HEK293 (cell line): ENCODE results near the gene CABLES2.

Experiments used
- CTCF ChIA-PET: fragments of 350-600 bp; formaldehyde crosslinking; extraction: SDS; loops from one replicate; lab custom pipeline; 2021; ENCODE audit warnings: antibody characterized with exemption; lab: Yijun Ruan, JAX
- POLR2A ChIA-PET: fragments of 300-600 bp; formaldehyde crosslinking; extraction: SDS; loops from one replicate; lab custom pipeline; 2020; ENCODE audit warnings: antibody characterized with exemption, inconsistent platforms; lab: Yijun Ruan, JAX
- H3K27ac ChIP-seq: fragments of 200-500 bp; sonication (Bioruptor generic); 2 replicates; pipeline ENCODE4 v1.5.1; 2014; ENCODE audit warnings: low read depth, low read length, control low read depth, inconsistent platforms; ENCODE audit errors: extremely low read depth
- H3K36me3 ChIP-seq, 2 experiments: fragments of 200-500 bp in 1 of 2; sonication (Bioruptor generic) in 1 of 2; 1 replicate in 1 of 2; 2 replicates in 1 of 2; pipeline ENCODE4 v1.5.1; 2014 to 2017; ENCODE audit warnings: inconsistent platforms in 2 of 2, low read length in 2 of 2; ENCODE audit not compliant: control insufficient read depth in 2 of 2, insufficient read depth in 1 of 2
- H3K4me1 ChIP-seq: fragments of 200-500 bp; sonication (Bioruptor generic); 2 replicates; pipeline ENCODE4 v1.5.1; 2014; ENCODE audit warnings: mild to moderate bottlenecking, low read length, inconsistent platforms; ENCODE audit not compliant: control insufficient read depth, insufficient read depth
- H3K4me3 ChIP-seq: 2 replicates; pipeline ENCODE4 v1.5.1; 2011; ENCODE audit warnings: low read depth, mild to moderate bottlenecking, control low read depth, low read length, moderate library complexity
- H3K9me3 ChIP-seq: fragments of 200-500 bp; sonication (Bioruptor generic); 2 replicates; pipeline ENCODE4 v1.5.1; 2014; ENCODE audit warnings: low read depth, low read length, inconsistent platforms; ENCODE audit not compliant: control insufficient read depth, insufficient read depth
- BCL11A ChIP-seq: fragments of 450-650 bp; formaldehyde crosslinking; IDR thresholded peaks from 2 replicates; pipeline ENCODE4 v1.5.1; 2016; ENCODE audit warnings: low read depth, missing biosample characterization, missing genetic modification characterization
- GLI2 ChIP-seq: fragments of 450-650 bp; formaldehyde crosslinking; IDR thresholded peaks from 2 replicates; pipeline ENCODE4; 2017; ENCODE audit warnings: missing biosample characterization, missing genetic modification characterization, low read depth, borderline replicate concordance
- GLIS1 ChIP-seq: fragments of 450-650 bp; formaldehyde crosslinking; IDR thresholded peaks from 2 replicates; pipeline ENCODE4 v1.5.1; 2016; ENCODE audit warnings: missing biosample characterization, missing genetic modification characterization
- GLIS2 ChIP-seq: fragments of 450-650 bp; formaldehyde crosslinking; IDR thresholded peaks from 2 replicates; pipeline ENCODE4 v1.5.1; 2016; ENCODE audit warnings: missing biosample characterization, missing genetic modification characterization
- HOXD13 ChIP-seq: sonication (generic); formaldehyde crosslinking; IDR thresholded peaks from 2 replicates; pipeline ENCODE4 v1.8.0; 2022; ENCODE audit warnings: missing genetic modification reagents, borderline replicate concordance
- IKZF3 ChIP-seq: fragments of 450-650 bp; IDR thresholded peaks from 2 replicates; pipeline ENCODE4 v1.5.0; 2018; ENCODE audit warnings: missing biosample characterization, mild to moderate bottlenecking, missing genetic modification characterization, moderate library complexity
- KLF1 ChIP-seq: fragments of 450-650 bp; formaldehyde crosslinking; IDR thresholded peaks from 2 replicates; pipeline ENCODE4 v1.5.1; 2016; ENCODE audit warnings: missing biosample characterization, missing genetic modification characterization
- SCRT2 ChIP-seq: fragments of 450-650 bp; formaldehyde crosslinking; IDR thresholded peaks from 2 replicates; pipeline ENCODE4 v1.5.1; 2016; ENCODE audit warnings: missing biosample characterization, missing genetic modification characterization
- SP2 ChIP-seq: fragments of 450-650 bp; formaldehyde crosslinking; IDR thresholded peaks from 2 replicates; pipeline ENCODE4 v1.5.1; 2016; ENCODE audit warnings: missing biosample characterization, missing genetic modification characterization
- ZBTB10 ChIP-seq: fragments of 450-650 bp; formaldehyde crosslinking; IDR thresholded peaks from 2 replicates; pipeline ENCODE4 v1.5.1; 2016; ENCODE audit warnings: missing biosample characterization, missing genetic modification characterization
- ZBTB20 ChIP-seq: fragments of 450-650 bp; formaldehyde crosslinking; IDR thresholded peaks from 2 replicates; pipeline ENCODE4 v1.5.1; 2016; ENCODE audit warnings: missing biosample characterization, missing genetic modification characterization
- ZBTB7A ChIP-seq: fragments of 450-650 bp; formaldehyde crosslinking; IDR thresholded peaks from 2 replicates; pipeline ENCODE4 v1.5.1; 2016; ENCODE audit warnings: low read depth, missing biosample characterization, missing genetic modification characterization
- ZBTB8A ChIP-seq: fragments of 450-650 bp; formaldehyde crosslinking; IDR thresholded peaks from 2 replicates; pipeline ENCODE4 v1.5.1; 2016; ENCODE audit warnings: missing biosample characterization, missing genetic modification characterization
- ZIC2 ChIP-seq: fragments of 450-650 bp; formaldehyde crosslinking; IDR thresholded peaks from 2 replicates; pipeline ENCODE4 v1.5.1; 2016; ENCODE audit warnings: missing biosample characterization, missing genetic modification characterization
- ZNF132 ChIP-seq: fragments of 450-650 bp; formaldehyde crosslinking; IDR thresholded peaks from 2 replicates; pipeline ENCODE4 v1.5.1; 2017; ENCODE audit warnings: missing biosample characterization, missing genetic modification characterization, borderline replicate concordance
- ZNF211 ChIP-seq: fragments of 450-650 bp; formaldehyde crosslinking; IDR thresholded peaks from 2 replicates; pipeline ENCODE4 v1.5.1; 2016; ENCODE audit warnings: low read depth, missing biosample characterization, missing genetic modification characterization
- ZNF266 ChIP-seq: fragments of 450-650 bp; formaldehyde crosslinking; IDR thresholded peaks from 2 replicates; pipeline ENCODE4 v1.5.1; 2016; ENCODE audit warnings: missing biosample characterization, missing genetic modification characterization, low read depth
- ZNF335 ChIP-seq: fragments of 450-650 bp; formaldehyde crosslinking; conservative IDR thresholded peaks from 2 replicates; pipeline ENCODE4 v1.5.1; 2016; ENCODE audit warnings: missing biosample characterization, missing genetic modification characterization
- ZNF350 ChIP-seq: fragments of 450-650 bp; formaldehyde crosslinking; IDR thresholded peaks from 2 replicates; pipeline ENCODE4 v1.5.0; 2017; ENCODE audit warnings: missing biosample characterization, mild to moderate bottlenecking, missing genetic modification characterization
- ZNF416 ChIP-seq: fragments of 450-650 bp; formaldehyde crosslinking; IDR thresholded peaks from 2 replicates; pipeline ENCODE4 v1.5.1; 2016; ENCODE audit warnings: missing biosample characterization, missing genetic modification characterization
- ZNF449 ChIP-seq: fragments of 450-650 bp; formaldehyde crosslinking; IDR thresholded peaks from 2 replicates; pipeline ENCODE4 v1.5.1; 2017; ENCODE audit warnings: missing biosample characterization, mild to moderate bottlenecking, missing genetic modification characterization, moderate library complexity
- ZNF558 ChIP-seq: fragments of 450-650 bp; formaldehyde crosslinking; IDR thresholded peaks from 2 replicates; pipeline ENCODE4 v1.5.1; 2016; ENCODE audit warnings: missing biosample characterization, missing genetic modification characterization
- ZNF623 ChIP-seq: fragments of 450-650 bp; formaldehyde crosslinking; IDR thresholded peaks from 2 replicates; pipeline ENCODE4 v1.5.1; 2016; ENCODE audit warnings: missing biosample characterization, missing genetic modification characterization
- ZNF768 ChIP-seq: fragments of 450-650 bp; formaldehyde crosslinking; IDR thresholded peaks from 2 replicates; pipeline ENCODE4 v1.5.1; 2018; ENCODE audit warnings: missing biosample characterization, mild to moderate bottlenecking, missing genetic modification characterization
- TF ChIP-seq, protein P1 (sequence below): fragments of 450-650 bp; formaldehyde crosslinking; IDR thresholded peaks from 2 replicates; pipeline ENCODE4 v1.5.1; 2017; ENCODE audit warnings: missing biosample characterization, missing genetic modification characterization
- TF ChIP-seq, protein P2 (sequence below): fragments of 450-650 bp; formaldehyde crosslinking; IDR thresholded peaks from 2 replicates; pipeline ENCODE4 v1.5.1; 2016; ENCODE audit warnings: missing biosample characterization, missing genetic modification characterization

The CABLES2 gene

DNA sequence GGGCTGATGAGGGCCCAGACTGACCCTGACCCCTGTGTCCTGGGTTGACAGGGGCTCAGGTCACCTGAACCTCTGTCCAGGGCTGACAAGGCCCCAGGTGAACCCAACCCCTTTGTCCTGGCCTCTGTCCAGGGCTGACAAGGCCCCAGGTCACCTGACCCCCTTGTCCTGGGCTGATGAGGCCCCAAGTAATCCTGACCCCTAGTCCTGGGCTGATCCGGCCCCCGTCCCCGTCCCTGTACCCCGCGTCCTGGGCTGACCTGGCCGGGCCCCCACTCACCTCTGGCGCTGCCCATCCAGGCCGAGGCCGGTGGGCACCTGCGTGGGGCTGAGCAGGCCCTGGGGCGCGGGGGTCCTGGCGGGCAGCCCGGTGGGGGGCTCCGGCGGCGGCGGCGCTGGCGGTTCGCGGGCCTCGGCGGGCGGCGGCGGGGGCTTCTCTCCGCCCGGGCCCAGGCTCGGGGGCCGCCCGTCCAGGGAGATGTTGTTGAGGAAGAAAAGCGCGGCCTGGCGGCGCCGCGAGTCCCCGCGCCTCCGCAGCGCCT lies 379 bp downstream of the CABLES2 start (continued):
- TF ChIP-seq BCL11A (tag by site-specific recombination) (peak; percentile 65; the same call in 1 of the 2 replicates), ZNF558 (no peak), ZNF266 (tag by site-specific recombination) (no peak), ZNF416 (no peak), ZNF768 (tag by site-specific recombination) (no peak), ZBTB10 (peak; percentile 75; the same call in 1 of the 2 replicates), ZNF449 (tag by site-specific recombination) (no peak), SCRT2 (no peak), GLIS2 (0 out of 2 replicates have a peak, but pooled peaks have one; percentile 30), ZBTB8A (tag by site-specific recombination) (peak; percentile 33), IKZF3 (tag by site-specific recombination) (no peak), ZNF132 (tag by site-specific recombination) (no peak), ZNF623 (tag by site-specific recombination) (no peak), ZNF211 (tag by site-specific recombination) (no peak)
- TF ChIP-seq, protein P1, sequence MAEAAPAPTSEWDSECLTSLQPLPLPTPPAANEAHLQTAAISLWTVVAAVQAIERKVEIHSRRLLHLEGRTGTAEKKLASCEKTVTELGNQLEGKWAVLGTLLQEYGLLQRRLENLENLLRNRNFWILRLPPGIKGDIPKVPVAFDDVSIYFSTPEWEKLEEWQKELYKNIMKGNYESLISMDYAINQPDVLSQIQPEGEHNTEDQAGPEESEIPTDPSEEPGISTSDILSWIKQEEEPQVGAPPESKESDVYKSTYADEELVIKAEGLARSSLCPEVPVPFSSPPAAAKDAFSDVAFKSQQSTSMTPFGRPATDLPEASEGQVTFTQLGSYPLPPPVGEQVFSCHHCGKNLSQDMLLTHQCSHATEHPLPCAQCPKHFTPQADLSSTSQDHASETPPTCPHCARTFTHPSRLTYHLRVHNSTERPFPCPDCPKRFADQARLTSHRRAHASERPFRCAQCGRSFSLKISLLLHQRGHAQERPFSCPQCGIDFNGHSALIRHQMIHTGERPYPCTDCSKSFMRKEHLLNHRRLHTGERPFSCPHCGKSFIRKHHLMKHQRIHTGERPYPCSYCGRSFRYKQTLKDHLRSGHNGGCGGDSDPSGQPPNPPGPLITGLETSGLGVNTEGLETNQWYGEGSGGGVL (tag by site-specific recombination) = no peak
- TF ChIP-seq, all 188 proteins: peak for 5

DNA sequence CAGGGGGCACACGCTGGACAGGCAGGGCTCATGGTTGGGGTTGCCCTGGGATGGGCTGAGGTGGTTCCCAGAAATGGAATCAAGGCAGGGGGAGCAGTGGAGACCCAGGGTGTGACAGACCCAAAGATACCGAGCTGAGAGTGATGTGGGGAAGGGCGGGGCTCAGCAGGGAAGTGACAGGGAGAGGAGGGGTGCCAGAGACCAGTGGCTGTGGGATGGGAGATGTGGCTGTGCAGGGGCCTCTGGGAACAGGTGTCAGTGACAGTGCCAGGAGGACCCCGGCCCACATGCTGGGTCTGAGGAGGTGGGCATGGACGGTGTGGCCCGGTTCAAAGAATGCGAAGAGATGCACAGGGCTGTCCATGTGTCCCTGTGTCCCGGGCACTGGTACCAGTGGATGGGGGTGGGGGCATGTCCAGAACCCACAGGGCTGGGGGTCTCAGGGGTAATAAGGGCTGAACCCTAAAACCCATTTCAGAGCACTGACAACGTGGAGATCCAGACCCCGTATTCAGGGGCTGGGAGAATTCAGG lies 1.0 kb downstream of the CABLES2 start:
- Histone ChIP-seq H3K4me1 (peaks cover 6% of the 10 kb centered on the region; the same call in 1 of the 2 replicates), H3K27ac (0 out of 2 replicates have a peak overlapping the region, but pooled peaks have one; percentile 81), H3K4me3 (peak overlapping the region; percentile 57), H3K9me3 (no peaks in the 10 kb centered on the region), H3K36me3 (peaks cover 0 to 39% of the 10 kb centered on the region in 2 experiments; a peak in 1 of 3 replicates)
- POLR2A ChIA-PET = no interaction called here
- TF ChIP-seq GLIS1 = peak; percentile 36
- TF ChIP-seq GLI2 (tag by site-specific recombination) = no peak
- 0 out of 2 replicates have a peak, but pooled peaks have one; percentile 14 for TF ChIP-seq ZBTB20 (tag by site-specific recombination)
- TF ChIP-seq, protein P2, sequence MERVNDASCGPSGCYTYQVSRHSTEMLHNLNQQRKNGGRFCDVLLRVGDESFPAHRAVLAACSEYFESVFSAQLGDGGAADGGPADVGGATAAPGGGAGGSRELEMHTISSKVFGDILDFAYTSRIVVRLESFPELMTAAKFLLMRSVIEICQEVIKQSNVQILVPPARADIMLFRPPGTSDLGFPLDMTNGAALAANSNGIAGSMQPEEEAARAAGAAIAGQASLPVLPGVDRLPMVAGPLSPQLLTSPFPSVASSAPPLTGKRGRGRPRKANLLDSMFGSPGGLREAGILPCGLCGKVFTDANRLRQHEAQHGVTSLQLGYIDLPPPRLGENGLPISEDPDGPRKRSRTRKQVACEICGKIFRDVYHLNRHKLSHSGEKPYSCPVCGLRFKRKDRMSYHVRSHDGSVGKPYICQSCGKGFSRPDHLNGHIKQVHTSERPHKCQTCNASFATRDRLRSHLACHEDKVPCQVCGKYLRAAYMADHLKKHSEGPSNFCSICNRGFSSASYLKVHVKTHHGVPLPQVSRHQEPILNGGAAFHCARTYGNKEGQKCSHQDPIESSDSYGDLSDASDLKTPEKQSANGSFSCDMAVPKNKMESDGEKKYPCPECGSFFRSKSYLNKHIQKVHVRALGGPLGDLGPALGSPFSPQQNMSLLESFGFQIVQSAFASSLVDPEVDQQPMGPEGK (tag by site-specific recombination) = peak; percentile 21; the same call in 1 of the 2 replicates
- peak; percentile 55; the same call in 1 of the 2 replicates for TF ChIP-seq GLIS2
- peak; percentile 82 for TF ChIP-seq ZNF335 (tag by site-specific recombination)
- TF ChIP-seq ZNF350 (tag by site-specific recombination) = no peak
- TF ChIP-seq ZBTB8A (tag by site-specific recombination) = no peak
- TF ChIP-seq KLF1 (tag by site-specific recombination) = peak; percentile 62; the same call in 1 of the 2 replicates
- TF ChIP-seq SP2 (tag by site-specific recombination) = peak; percentile 40
- no peak for TF ChIP-seq HOXD13 (CRISPR knock-in tag)
- peak; percentile 19; the same call in 1 of the 2 replicates for TF ChIP-seq ZBTB7A (tag by site-specific recombination)
- TF ChIP-seq ZIC2 (tag by site-specific recombination) = peak; percentile 33; the same call in 1 of the 2 replicates
- CTCF ChIA-PET = interaction anchor here (0.6 kb wide), 2 partner anchors 209 to 395 kb away, joined by 3 read pairs; no protein-coding TSS in a partner anchor
